GM21390 (cell line): ENCODE measurements around the gene MMP15.
"Not testable (repeated sequence)": the region's sequence is repeated elsewhere in the genome, so short reads cannot be mapped to it uniquely, and the experiment has no call there.

Source experiments
- ATAC-seq: cut with Tn5 transposase; IDR thresholded peaks from one replicate; pipeline ENCODE4 v1.9.1; 2021; ENCODE audit not compliant: unreplicated experiment

MMP15 gene

DNA sequence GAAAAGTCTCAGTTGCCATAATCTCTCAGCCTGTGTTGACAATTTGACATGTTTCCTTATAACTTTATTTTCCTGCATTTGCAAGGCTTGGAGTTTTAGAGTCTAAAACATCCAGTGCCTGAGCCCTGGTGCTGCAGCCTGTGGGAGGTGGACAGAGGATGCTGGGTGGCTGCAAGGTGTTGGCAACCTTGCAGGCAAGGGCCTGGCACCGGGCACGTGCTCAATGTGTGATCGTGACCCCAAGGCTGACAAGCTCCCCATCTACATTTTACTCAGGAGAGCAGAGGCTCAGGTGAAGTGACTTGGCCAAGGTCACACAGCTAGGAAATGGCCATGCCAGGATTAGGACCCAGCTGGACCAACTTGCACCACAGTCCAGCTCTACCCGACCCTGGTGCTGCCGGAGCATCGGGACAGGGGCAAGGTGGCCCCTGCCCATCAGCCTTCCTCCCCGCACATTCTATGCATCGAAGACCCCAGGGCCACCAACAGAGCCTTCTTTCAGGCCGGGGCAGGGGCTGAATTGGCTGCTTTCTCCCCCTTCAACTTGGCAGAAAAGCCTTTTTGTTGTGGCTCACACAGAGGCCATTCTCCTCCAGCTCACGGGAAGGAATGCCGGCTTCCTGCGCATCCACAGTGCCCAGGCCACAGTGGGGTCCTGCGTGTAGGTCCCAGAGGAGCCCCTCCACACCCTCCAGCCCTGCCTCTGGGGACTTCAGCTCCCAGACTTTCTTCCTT lies 23.1 kb downstream of the MMP15 start:
- ATAC-seq, result no peak

DNA sequence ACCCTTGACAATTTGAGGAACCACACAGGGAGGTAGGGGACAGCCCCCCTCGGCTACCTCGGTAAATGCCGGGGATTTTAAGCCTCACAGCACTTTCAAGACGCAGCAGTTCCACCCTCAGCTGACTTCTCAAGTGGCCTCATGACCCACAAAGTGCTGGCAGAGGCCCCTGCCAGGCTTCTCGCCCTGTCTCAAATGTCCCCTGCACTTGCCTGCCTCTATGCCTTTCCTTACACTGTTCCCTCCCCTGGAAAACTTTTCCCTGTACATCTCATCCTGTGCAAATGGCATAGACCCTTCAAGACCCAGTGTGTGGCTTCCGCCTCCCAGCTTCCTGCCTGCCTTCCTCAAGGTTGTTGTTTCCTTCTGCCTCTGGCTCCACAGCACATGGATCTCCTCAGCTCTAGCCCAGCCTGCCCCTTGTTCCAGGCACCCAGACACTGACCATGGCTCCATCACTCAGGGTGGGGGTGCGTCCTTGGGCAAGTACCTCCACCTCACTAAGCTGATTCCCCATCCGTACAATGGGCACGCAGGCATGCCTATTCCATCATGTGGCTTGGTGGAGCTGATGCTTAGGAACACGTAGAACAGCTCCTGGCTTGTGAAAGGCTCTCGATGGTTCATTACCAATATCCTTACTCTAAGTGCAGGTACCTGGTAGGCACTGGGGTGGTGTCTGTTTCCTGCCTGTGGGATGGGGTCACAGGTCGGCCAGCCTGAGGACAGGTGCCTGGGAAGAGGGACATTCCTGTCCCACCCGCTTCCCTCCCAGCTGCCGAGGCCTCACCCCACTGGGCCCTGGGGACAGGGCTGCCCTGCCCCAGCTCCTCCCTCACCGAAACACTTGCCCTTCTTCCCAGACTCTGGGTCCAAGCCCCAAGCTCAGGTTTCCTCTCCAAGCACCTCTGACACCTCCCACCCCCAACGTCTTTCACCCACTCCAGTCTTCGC lies 24.0 kb downstream of the MMP15 start:
- ATAC-seq, result no peak

DNA sequence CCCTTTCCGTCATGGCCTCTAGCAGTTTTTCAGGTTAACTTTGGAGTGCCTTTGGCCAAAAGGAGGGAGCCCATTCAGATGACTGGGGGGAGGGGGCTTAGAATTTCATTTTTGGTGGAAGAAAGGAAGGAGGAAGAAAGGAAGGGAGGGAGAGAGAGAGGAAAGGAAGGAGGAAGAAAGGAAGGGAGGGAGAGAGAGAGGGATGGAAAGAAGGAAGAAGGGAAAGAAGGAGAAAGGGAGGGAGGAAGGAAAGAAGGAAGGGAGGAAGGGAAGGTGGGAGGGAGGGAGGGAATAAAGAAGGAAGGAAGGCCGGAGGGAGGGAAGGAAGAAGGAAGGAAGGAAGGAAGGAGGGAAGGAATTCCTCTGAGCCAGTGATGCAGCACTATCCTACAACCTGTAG lies 25.7 kb downstream of the MMP15 start:
- no peak for ATAC-seq

DNA sequence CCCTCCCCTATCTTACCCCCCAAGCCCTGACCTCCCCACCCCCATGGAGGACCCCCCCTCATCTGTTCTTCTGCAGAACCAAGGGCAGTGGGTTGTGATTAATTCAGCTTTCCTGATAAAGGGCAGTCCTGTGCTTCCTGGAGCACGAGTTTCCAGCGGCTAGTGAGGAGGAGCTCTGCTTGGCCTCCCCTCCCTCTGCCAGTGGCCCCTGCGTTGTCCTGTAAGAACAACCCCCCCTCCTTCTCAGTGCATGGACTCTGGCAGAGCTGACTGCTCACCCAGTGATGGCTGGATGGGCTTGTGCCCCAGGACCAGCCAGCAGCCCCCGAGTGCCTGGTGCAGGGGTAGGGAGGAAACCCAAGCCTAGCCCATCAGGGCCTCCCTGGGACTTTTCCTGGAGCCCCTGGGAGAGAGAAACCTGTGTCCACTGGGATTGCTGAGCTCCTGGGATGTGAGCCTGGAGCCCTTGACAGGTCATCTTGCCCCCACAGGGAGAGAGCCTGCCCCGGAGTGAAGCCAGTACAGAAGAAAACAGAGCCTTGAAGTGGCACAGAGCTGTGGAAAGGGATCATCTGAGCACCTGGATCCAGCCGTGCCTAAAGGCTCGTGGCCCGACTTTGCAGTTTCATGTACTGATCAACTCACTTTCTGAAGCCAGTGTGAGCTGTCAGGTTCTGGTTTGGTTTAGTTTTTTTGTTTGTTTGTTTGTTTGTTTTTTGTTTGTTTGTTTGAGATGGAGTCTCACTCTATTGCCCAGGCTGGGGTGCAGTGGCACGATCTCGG lies 26.5 kb downstream of the MMP15 start:
- no peak for ATAC-seq

DNA sequence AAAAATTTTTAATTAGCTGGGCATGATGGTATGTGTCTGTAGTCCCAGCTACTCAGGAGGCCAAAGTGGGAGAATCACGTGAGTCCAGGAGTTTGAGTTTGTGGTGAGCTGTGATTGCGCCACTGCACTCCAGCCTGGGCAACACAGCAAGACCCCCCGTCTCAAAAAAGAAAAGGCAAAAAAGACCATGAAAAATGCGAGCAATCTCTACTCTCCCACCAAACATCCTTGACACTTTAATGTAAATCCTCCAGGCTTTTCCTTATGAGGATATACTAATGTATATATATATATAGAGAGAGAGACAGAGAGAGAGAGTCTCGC lies 28.1 kb downstream of the MMP15 start:
- no peak for ATAC-seq

DNA sequence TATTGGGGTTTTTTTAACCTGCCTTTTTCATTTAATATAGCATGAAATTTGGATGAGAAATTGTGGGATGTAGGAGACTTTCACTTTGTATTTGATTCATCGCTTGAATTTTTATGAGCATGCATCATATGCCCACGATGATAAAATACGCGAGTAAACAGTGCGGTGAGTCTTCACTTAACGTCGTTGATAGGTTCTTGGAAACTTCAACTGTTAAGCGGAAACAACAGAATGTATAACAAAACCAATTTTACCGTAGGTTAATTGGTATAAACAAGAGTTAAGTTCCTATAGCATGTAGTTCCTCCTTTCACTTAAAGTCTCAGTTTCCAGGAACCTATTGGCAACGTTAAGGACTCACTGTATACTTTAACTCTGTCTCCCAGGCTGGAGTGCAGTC lies 28.7 kb downstream of the MMP15 start:
- ATAC-seq, result no peak

DNA sequence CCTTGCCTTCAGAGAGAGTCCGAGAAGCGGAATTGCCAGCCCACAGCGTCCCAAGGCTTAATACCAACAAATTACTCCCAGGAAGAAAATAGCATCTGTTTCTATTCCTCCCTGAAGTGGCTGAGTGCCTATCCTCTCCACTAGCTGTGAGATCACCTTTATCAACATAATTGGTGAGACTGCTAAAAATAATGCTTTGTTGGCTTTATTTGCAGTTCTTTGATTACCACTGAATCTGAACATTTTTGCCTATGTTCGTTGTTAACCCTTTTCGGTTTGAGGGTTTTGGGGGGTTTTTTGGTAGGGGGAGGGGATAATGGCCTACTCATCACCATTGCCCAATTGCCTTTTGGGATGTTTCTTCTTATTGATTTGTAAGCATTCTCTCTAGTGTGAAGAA lies 31.0 kb downstream of the MMP15 start:
- ATAC-seq, result no peak

DNA sequence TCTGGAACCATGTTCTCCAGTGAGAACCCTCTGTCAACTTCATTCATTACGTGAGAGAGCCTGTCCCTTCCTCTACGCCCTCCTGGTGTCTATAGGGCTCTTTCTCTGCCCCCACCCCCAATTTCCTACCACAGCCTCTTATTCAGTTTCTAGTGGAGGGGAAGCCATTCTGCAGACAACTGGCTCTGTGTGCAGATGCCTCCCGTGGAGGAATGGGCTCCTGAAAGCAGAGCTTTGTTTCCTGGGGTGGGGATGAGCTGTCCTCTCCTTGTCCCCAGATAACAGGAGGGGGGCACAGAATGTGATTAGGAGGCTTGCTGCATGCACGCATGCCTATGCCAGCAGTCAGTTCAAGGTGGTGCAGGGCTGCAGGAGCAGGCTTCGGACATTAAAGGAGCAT lies 31.6 kb downstream of the MMP15 start:
- no peak for ATAC-seq

DNA sequence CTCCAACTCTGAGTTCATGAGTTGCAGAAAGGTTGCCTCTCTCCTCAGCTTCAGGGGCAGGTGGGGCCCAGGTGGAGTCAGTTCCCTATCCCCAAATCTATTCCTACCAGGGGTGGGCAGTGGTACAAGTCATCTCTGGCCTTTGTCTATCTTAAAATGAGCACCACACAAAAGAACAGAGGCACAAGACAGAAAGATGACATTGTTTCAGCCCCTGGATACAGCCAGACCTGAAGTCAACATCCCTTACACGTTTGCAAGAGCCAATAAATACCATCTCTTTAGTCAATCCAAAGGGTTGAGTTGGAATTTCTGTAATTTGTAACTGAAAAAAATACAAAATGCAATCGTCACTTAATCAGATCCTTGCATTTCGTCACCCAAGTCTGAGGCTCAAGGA lies 32.2 kb downstream of the MMP15 start:
- no peak for ATAC-seq

DNA sequence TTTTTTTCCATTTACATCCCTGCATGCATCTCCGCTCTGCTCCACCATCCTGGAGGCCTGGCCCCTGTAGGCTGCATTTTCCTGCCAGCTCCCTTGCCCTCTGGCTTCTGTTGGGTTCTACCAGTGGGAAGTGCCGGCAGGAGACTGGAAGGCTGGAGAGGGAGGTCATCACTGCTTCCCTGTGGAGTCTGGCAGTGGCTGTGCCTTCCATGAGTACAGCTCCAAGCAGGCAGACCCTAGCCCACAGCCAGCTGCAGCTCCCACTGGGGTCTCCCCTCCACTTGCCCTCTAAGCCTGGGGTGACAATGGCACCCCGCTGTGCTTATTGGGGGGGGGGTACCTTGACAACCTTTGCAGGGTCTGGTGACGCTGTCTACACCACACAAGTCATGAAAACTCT lies 37.3 kb downstream of the MMP15 start:
- ATAC-seq, result no peak

DNA sequence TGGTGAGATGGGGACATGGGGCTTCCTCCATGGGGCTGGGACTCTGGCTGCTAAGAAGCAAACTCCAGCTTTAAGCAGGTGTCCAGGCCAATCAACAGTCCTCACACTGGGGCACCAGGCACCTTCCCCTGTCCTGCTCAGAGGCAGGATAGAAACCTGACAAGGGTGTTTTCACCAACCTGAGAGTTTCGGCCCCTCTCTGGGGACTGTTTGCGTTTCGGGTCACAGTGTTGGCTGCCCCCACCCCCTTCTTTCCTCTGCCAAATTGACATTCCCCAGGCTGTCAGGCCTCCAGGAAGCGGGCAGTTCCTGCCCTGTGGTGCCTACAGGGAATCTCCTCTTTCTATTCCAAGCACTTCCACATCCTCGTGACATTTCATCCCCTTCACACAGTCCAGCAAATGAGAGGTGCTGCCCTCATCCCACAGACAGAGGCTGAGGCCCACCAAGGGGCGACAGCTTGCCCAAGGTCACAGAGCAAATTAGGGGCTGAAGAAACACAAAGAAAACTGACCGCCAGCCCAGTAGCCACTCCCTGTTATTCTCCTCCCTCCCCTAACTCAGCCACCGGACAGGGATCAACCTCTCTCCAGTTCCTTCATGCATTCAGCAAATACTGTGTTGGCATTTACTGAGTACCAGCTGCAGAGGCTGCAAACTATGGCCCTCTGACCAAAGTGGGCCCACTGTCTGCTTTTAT lies 38.0 kb downstream of the MMP15 start:
- no peak for ATAC-seq

DNA sequence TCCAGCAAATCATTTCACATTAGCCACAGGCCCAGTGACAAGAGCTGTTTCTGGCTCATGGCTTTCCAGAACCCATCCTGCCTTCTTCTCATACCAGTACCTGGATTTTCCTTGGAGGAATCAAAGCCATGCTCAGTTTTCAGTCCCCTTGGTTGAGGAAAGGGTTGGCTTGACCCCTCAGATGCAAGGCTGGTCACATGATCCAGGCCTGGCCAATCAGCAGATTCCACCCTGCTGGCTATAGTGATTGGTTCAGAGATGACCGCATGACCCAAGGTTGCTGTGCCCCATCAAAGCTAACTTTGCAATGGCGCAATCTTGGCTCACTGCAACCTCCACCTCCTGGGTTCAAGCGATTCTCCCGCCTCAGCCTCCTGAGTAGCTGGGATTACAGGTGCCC lies 45.0 kb downstream of the MMP15 start:
- ATAC-seq, result no peak

DNA sequence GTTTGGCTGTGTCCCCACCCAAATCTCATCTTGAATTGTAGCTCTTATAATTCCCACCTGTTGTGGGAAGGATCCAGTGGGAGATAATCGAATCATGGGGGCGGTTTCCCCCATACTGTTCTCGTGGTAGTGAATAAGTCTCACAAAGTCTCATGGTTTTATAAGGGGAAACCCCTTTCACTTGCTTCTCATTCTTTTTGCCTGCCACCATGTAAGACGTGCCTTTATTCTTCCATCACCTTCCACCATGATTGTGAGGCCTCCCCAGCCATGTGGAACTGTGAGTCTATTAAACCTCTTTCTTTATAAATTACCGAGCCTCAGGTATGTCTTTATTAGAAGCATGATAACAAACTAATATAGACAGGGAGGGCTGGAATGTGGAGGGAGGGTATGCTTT lies 46.6 kb downstream of the MMP15 start:
- ATAC-seq, result not testable (repeated sequence)

DNA sequence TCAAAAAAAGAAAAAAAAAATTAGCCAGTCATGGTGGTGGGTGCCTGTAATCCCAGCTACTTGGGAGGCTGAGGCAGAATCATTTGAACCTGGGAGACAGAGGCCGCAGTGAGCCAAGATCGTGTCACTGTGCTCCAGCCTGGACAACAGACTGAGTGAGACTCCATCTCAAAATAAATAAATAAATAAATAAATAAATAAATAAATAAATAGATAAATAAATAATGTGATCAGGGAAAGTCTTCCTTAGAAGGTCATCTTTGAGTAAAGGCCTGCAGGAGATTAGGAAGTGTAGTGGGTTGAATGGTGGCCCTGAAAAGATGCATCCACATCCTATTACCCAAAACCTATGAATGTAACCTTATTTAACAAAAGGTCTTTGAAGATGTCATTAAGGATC lies 47.5 kb downstream of the MMP15 start:
- ATAC-seq, result not testable (repeated sequence)

DNA sequence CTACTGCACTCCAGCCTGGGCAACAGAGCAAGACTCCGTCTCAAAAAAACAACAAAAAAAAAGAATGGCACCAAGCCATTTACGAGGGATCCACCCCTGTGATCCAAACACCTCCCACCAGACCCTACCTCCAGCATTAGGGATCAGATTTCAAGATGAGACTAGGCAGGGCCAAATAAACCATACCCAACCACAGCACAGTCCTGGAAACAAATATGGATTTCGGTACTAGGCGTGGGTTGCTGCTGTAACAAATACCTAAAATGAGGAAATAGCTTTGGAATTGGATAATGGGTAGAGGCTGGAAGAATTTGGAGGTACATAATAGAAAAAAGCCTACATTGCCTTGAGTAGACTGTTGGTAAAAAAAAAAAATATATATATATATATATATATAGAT lies 49.1 kb downstream of the MMP15 start:
- ATAC-seq, result no peak

DNA sequence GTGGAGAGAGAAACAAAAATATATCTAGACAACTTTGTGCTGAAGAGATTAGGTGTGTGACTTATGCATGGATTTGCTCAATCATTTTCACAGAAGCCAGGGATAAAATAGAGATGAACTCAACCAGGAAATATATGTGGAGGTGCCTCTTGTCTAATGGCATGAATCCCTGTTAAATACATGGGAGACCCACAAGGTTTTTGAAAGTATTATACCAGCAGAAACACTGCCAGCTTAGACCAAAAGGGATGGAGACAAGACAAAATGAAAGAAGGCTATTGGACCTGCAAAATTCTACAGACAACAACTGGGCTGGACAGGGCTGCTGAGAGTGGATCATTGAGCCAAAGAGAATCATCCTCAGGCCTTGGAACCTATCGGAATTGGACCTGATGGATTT lies 51.0 kb downstream of the MMP15 start:
- ATAC-seq, result no peak

DNA sequence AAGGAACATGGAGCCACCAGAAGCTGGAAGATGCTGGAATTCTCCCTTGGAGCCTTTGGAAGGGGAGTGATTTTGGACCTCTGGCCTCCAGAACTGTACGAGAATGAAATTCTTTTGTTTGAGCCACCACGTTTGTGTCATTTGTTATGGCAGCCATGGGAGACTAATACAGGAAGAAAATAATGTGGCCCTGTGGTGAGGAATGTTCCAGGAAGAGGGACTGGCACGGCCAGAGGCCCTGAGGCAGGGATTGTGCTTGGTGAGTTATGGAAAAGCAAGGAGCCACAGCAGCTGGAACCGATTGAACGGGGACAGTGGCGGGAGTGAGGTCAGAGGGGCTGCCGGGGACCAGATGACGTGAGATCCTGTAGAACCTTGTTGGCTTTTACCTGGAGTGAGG lies 52.2 kb downstream of the MMP15 start:
- ATAC-seq, result no peak

DNA sequence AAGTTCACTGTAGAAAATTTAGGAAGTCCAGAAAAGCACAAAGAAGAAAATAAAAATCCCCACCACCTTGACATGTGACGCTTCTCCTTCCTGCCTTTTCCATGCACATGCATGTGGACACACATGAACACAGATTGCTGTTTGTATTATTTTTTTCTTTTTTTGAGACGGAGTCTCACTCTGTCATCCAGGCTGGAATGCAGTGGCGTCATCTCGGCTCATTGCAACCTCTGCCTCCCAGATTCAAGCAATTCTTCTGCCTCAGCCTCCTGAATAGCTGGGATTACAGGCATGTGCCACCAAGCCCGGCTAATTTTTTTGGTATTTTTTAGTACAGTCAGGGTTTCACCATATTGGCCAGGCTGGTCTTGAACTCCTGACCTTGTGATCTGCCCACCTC lies 55.1 kb downstream of the MMP15 start:
- ATAC-seq, result not testable (repeated sequence)

DNA sequence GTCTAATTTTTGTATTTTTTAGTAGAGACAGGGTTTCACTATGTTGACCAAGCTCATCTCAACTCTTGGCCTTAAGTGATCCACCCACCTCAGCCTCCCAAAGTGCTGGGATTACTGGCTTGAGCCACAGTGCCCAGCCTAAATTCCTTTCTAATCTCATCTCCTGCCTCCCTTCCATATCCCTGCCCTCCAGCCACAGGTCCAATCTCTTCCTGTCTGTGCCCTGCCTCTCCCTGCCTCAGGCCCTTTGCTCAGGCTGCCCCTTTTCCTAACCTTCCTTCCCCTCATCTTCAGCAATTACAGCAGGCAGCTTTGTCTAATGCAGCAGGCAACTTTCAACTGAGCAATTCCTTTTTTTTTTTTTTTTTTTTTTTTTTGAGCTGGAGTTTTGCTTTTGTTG lies 56.8 kb downstream of the MMP15 start:
- no peak for ATAC-seq

DNA sequence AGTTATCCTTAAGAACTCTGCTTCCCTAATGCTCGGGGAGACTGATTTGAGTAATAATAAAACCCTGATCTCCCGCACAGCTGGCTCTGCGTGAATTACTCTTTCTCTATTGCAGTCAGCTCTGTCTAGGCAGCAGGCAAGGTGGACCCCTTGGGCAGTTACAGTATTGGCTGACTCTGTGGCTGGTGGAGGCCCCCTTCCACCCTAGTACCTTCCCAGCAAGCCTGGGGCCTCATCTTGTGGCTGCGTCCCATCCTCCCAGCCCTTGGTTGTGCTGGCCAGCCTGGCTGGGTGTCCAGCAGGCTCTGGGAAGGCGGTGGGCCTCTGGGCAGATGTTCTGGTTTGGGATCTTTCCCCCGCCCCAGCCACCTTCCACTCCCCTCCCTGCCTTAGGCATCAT lies 59.1 kb downstream of the MMP15 start:
- ATAC-seq, result no peak

DNA sequence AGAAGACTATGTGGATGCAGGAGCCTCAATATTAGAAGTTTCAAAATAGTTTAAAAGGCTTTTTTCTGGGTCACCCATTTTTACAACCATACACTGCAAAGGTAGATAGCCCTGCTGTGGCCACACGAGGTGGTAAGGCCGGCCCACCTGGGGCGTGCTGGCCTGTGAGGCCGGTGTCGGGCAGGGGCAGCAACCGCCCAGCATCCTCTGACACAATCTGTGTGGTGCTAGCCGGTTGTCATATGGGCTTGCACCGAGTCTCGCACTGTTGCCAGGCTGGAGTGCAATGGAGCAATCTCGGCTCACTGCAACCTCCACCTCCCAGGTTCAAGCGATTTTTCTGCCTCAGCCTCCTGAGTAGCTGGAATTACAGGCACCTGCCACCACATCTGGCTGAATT lies 59.6 kb downstream of the MMP15 start:
- ATAC-seq, result no peak
